ENCODE measurements around the gene CNDP2.

DNA sequence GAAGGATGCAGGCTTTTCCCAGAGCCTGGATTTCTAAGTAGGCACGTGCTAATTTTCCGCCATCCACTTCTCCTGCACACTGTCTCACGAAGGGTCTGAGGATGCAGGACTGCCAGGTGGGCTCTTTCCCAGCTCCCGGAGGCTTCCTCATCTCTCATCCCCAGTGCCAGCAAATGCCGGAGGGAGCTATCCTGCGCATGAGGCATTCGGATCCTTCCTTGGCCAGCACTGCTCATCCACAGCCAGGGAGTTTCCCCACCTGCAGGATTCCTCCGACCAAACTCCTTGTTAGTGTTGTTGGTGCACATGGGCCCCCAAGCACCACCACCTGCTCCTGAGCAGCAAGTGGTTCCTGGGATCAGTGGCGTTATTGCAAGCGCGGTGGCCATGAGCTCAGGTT lies 43.1 kb downstream of the CNDP2 start:
- TF ChIP-seq EZH2 (IDR thresholded peaks at IDR 0.05) (no peak), FOXP2 (optimal IDR thresholded peaks at IDR 0.05; ENCODE audit: control extremely low read depth, extremely low read length, insufficient read depth) (no peak), POLR2AphosphoS5 (IDR thresholded peaks at IDR 0.05; ENCODE audit: borderline replicate concordance, low read depth, low read length) (no peak)

Data from SK-N-MC (cell line).